Pancreas (tissue), 10 donors: ENCODE measurements around the gene GATAD2A. TPM values are rescaled to one million over a fixed set of nuclear protein-coding genes. Genes with fewer than 3 reads are reported as not detected.

Source experiments
- ATAC-seq, 4 donors: fragments of 200-7000 bp; cut with Tn5 transposase; one replicate each; pipeline versions ENCODE4 v1.8.0 to v1.9.1; 2020; ENCODE audit warnings: mild to moderate bottlenecking in 4 of 4, moderate library complexity in 4 of 4
- DNase-seq, 6 donors: peaks; one replicate each; pipeline ENCODE4 v3.0.0-alpha.2; 2020
- FAIRE-seq: peaks from 2 replicates; lab custom pipeline; 2012; peaks lifted over from hg19 to GRCh38; lab: Jason Lieb, UNC
- H3K27ac ChIP-seq, 4 donors: fragments of 200-600 bp; sonication (generic); 1 replicate in 3 of 4; 2 replicates in 1 of 4; pipeline versions ENCODE4 v1.5.0 to v1.8.0; 2020
- H3K27me3 ChIP-seq, 4 donors: fragments of 200-600 bp; one replicate each; pipeline ENCODE4 v1.8.0; 2021
- H3K36me3 ChIP-seq, 3 donors: fragments of 200-600 bp; sonication (generic) in 1 of 3; one replicate each; pipeline versions ENCODE4 v1.5.0 to v1.8.0; 2020 to 2021
- H3K4me1 ChIP-seq, 3 donors: fragments of 200-600 bp; one replicate each; pipeline ENCODE4 v1.8.0; 2021
- H3K4me3 ChIP-seq, 4 donors: fragments of 200-600 bp; sonication (generic) in 2 of 4; one replicate each; pipeline versions ENCODE4 v1.5.0 to v1.8.0; 2020 to 2021
- H3K9me3 ChIP-seq, 4 donors: fragments of 200-600 bp; one replicate each; pipeline ENCODE4 v1.8.0; 2021
- CTCF ChIP-seq, 4 donors: fragments of 200-600 bp; sonication (generic) in 3 of 4; IDR thresholded peaks; one replicate each; pipeline versions ENCODE4 v1.5.0 to v1.8.0; 2021; ENCODE audit warnings: antibody characterized with exemption in 4 of 4
- WGBS, 2 donors: extraction: QIAGEN DNeasy Blood & Tissue Kit; methylation state at CpG; one replicate each; pipeline ENCODE4 v1.1.7; 2013; 5-methylcytosine and 5-hydroxymethylcytosine counted together
- intact Hi-C, 3 donors: fragments of 100-400 bp; cut with DNase I; formaldehyde crosslinking; loops; one replicate each; pipeline versions ENCODE4 v1.11.1 to v1.14.2; 2022
- polyA plus RNA-seq, 2 donors: library from polyadenylated mRNA; stranded (reverse); fragments of 200-250 nt; gene quantifications; one replicate each; pipeline ENCODE4 v1.2.3, GENCODE V29; 2013
- total RNA-seq, 6 donors: library from RNA; stranded (reverse); fragmentation: NEBNext Ultra II Directional in 4 of 6; extraction: Animal tissue kit (Norgen Biotek cat#: 25700) in 4 of 6; gene quantifications; one replicate each; pipeline versions ENCODE4 v1.2.1 to v1.2.4, GENCODE V29; 2021 to 2023
- donor health status: healthy with polysubstance abuse.
- donor health status: DM: no; HTN: no; CAD: no; lungs with moderate emphysema.
- donor health status: DM: no; HTN: no; CAD: no.
- donor health status: control.
- donor health status: control.
- donor health status: Bipolar disorder and iron deficiency.
- donor health status: DM: yes; HTN: yes; CAD: no.
- donor health status: DM: no; HTN: no; CAD: no.
- donor health status: DM: no; HTN: no; CAD: no.
- donor health status: DM: yes; HTN: yes; CAD: no.

Gene GATAD2A
- total and polyA plus RNA-seq, 8 donors: 11.9 to 51.8 (median 36.7) TPM

GRCh38 chr19:19460761-19461265 lies 55.3 kb downstream of the GATAD2A start:
- 69 to 72% methylated on average over 18 of the region's 18 CpGs for WGBS, 2 donors
- TF ChIP-seq CTCF (IDR thresholded peaks at IDR 0.05): no peak
- Histone ChIP-seq H3K27me3 (no peaks in the 10 kb centered on the region), H3K36me3 (no peaks in the 10 kb centered on the region), H3K4me1 (peaks cover 35 to 67% (median 44%) of the 10 kb centered on the region in 3 donors), H3K9me3 (no peaks in the 10 kb centered on the region), H3K4me3 (no peak overlapping the region), H3K27ac (peak overlapping the region in 3 of 4 donors; percentile 63 to 88 (median 81))
- FAIRE-seq: no peak
- peak in 1 of 4 donors; percentile 19 for ATAC-seq
- intact Hi-C loops: no loop called here
- DNase-seq: no peak

GRCh38 chr19:19461306-19461670 lies 55.8 kb downstream of the GATAD2A start:
- Histone ChIP-seq H3K36me3 (no peaks in the 10 kb centered on the region), H3K4me3 (no peak overlapping the region), H3K27me3 (no peaks in the 10 kb centered on the region), H3K4me1 (peaks cover 35 to 71% (median 44%) of the 10 kb centered on the region in 3 donors), H3K9me3 (no peaks in the 10 kb centered on the region), H3K27ac (peak overlapping the region in 3 of 4 donors; percentile 63 to 88 (median 81))
- 85 to 92% methylated on average over 4 of the region's 4 CpGs for WGBS, 2 donors
- no peak for FAIRE-seq
- intact Hi-C loops: no loop called here
- TF ChIP-seq CTCF (IDR thresholded peaks at IDR 0.05): no peak
- ATAC-seq: no peak
- DNase-seq: no peak

- FAIRE-seq: no peak
- WGBS, 2 donors: 24 to 30% methylated on average over 27 of the region's 27 CpGs
- Histone ChIP-seq H3K9me3 (no peaks in the 10 kb centered on the region), H3K4me3 (peak overlapping the region in 2 of 4 donors; percentile 10 to 28), H3K36me3 (no peaks in the 10 kb centered on the region), H3K27me3 (no peaks in the 10 kb centered on the region), H3K27ac (peak overlapping the region; percentile 63 to 88 (median 79)), H3K4me1 (peaks cover 35 to 71% (median 44%) of the 10 kb centered on the region in 3 donors)
- TF ChIP-seq CTCF (IDR thresholded peaks at IDR 0.05): no peak
- ATAC-seq: peak; percentile 50 to 71 (median 64)
- peak; percentile 68 to 93 (median 82) for DNase-seq
- intact Hi-C loops: no loop called here
Measured at GRCh38 chr19:19461671-19462622, 56.5 kb downstream of the GATAD2A start.

GRCh38 chr19:19463348-19464117 lies 58.1 kb downstream of the GATAD2A start:
- FAIRE-seq (no peak), DNase-seq (peak in 3 of 6 donors; percentile 30 to 60 (median 46)), ATAC-seq (peak in 2 of 4 donors; percentile 2 to 5)
- peaks cover 35 to 66% (median 44%) of the 10 kb centered on the region in 3 donors for H3K4me1 ChIP-seq
- TF ChIP-seq CTCF (IDR thresholded peaks at IDR 0.05): no peak
- 55% methylated on average over 19 of the region's 19 CpGs for WGBS, 2 donors
- H3K27ac ChIP-seq: peak overlapping the region; percentile 63 to 88 (median 79)
- H3K9me3 ChIP-seq: peaks cover 0 to 2% (median 0%) of the 10 kb centered on the region in 4 donors
- no peaks in the 10 kb centered on the region for H3K36me3 ChIP-seq
- no peak overlapping the region for H3K4me3 ChIP-seq
- intact Hi-C loops: no loop called here
- no peaks in the 10 kb centered on the region for H3K27me3 ChIP-seq
